Esophagus (tissue), 2 donors: ENCODE measurements around the gene NT5DC2. TPM values are rescaled to one million over a fixed set of nuclear protein-coding genes. Genes with fewer than 3 reads are reported as not detected.

Experiments used
- H3K27ac ChIP-seq, 2 donors: one replicate each; pipeline ENCODE4 v1.5.1; 2013; ENCODE audit warnings: low read depth in 2 of 2, mild to moderate bottlenecking in 2 of 2, inconsistent platforms in 1 of 2, low read length in 1 of 2, moderate library complexity in 1 of 2
- H3K27me3 ChIP-seq, 2 donors: one replicate each; pipeline ENCODE4 v1.6.1; 2013; ENCODE audit warnings: low read length in 2 of 2, control low read depth in 1 of 2, mild to moderate bottlenecking in 1 of 2; ENCODE audit not compliant: insufficient read depth in 2 of 2, control insufficient read depth in 1 of 2
- H3K36me3 ChIP-seq, 2 donors: one replicate each; pipeline ENCODE4 v1.6.1; 2013; ENCODE audit warnings: low read length in 1 of 2; ENCODE audit not compliant: control insufficient read depth in 2 of 2, insufficient read depth in 2 of 2
- H3K4me1 ChIP-seq, 2 donors: one replicate each; pipeline ENCODE4 v1.6.1; 2013; ENCODE audit warnings: low read length in 1 of 2; ENCODE audit not compliant: control insufficient read depth in 2 of 2, insufficient read depth in 2 of 2
- H3K4me3 ChIP-seq, 2 donors: one replicate each; pipeline ENCODE4 v1.5.1; 2013; ENCODE audit warnings: low read length in 2 of 2, mild to moderate bottlenecking in 2 of 2, low read depth in 1 of 2, moderate library complexity in 1 of 2
- H3K9me3 ChIP-seq, 2 donors: one replicate each; pipeline ENCODE4 v1.6.1; 2013; ENCODE audit warnings: mild to moderate bottlenecking in 2 of 2, low read depth in 1 of 2, low read length in 1 of 2, moderate library complexity in 1 of 2; ENCODE audit not compliant: control insufficient read depth in 2 of 2, insufficient read depth in 1 of 2
- WGBS, 2 donors: extraction: QIAGEN DNeasy Blood & Tissue Kit; methylation state at CpG; one replicate each; pipeline ENCODE4 v1.1.7; 2013; 5-methylcytosine and 5-hydroxymethylcytosine counted together
- polyA plus RNA-seq, 2 donors: library from polyadenylated mRNA; stranded (reverse); fragments of 200-250 nt; gene quantifications; one replicate each; pipeline ENCODE4 v1.2.3, GENCODE V29; 2013
- donor health status: healthy with polysubstance abuse.
- donor health status: Bipolar disorder and iron deficiency.

The NT5DC2 gene
- polyA plus RNA-seq, 2 donors: 81.7 to 93.7 TPM

- Histone ChIP-seq H3K4me3 (no peak overlapping the region), H3K4me1 (peaks cover 0 to 5% of the 10 kb centered on the region in 2 donors), H3K9me3 (no peaks in the 10 kb centered on the region), H3K27me3 (no peaks in the 10 kb centered on the region), H3K27ac (no peak overlapping the region), H3K36me3 (no peaks in the 10 kb centered on the region)
- WGBS, 2 donors: 86 to 90% methylated on average over 7 of the region's 7 CpGs
Measured at GRCh38 chr3:52513281-52513680, 20.4 kb downstream of the NT5DC2 start.

- Histone ChIP-seq H3K9me3 (no peaks in the 10 kb centered on the region), H3K27me3 (no peaks in the 10 kb centered on the region), H3K27ac (no peak overlapping the region), H3K4me1 (peaks cover 0 to under 1% of the 10 kb centered on the region in 2 donors), H3K4me3 (no peak overlapping the region), H3K36me3 (no peaks in the 10 kb centered on the region)
- 73 to 81% methylated on average over 17 of the region's 17 CpGs for WGBS, 2 donors
Measured at GRCh38 chr3:52512727-52513126, 20.9 kb downstream of the NT5DC2 start.

GRCh38 chr3:52512105-52512504 is 21.6 kb downstream of the NT5DC2 start:
- 67 to 68% methylated on average over 8 of the region's 8 CpGs for WGBS, 2 donors
- H3K9me3 ChIP-seq: no peaks in the 10 kb centered on the region
- no peak overlapping the region for H3K27ac ChIP-seq

GRCh38 chr3:52511509-52511908 is 22.1 kb downstream of the NT5DC2 start:
- no peaks in the 10 kb centered on the region for H3K27me3 ChIP-seq
- H3K4me3 ChIP-seq: no peak overlapping the region
- H3K4me1 ChIP-seq: no peaks in the 10 kb centered on the region
- no peak overlapping the region for H3K27ac ChIP-seq
- peaks cover 0 to 1% of the 10 kb centered on the region in 2 donors for H3K36me3 ChIP-seq
- 84 to 87% methylated on average over 7 of the region's 7 CpGs for WGBS, 2 donors
- H3K9me3 ChIP-seq: no peaks in the 10 kb centered on the region

More at GRCh38 chr3:52512105-52512504, 21.6 kb downstream of the NT5DC2 start:
- Histone ChIP-seq H3K4me1 (no peaks in the 10 kb centered on the region), H3K27me3 (no peaks in the 10 kb centered on the region), H3K4me3 (no peak overlapping the region), H3K36me3 (no peaks in the 10 kb centered on the region)

GRCh38 chr3:52509753-52510328 is 23.8 kb downstream of the NT5DC2 start:
- H3K4me3 ChIP-seq: no peak overlapping the region
- WGBS, 2 donors: 66 to 67% methylated on average over 12 of the region's 12 CpGs
- H3K9me3 ChIP-seq: no peaks in the 10 kb centered on the region
- H3K27me3 ChIP-seq: no peaks in the 10 kb centered on the region
- H3K27ac ChIP-seq: no peak overlapping the region
- H3K36me3 ChIP-seq: peaks cover 0 to 2% of the 10 kb centered on the region in 2 donors
- no peaks in the 10 kb centered on the region for H3K4me1 ChIP-seq

- H3K4me1 ChIP-seq: no peaks in the 10 kb centered on the region
- WGBS, 2 donors: 48 to 73% methylated on average over 5 of the region's 5 CpGs
- H3K27ac ChIP-seq: no peak overlapping the region
- peaks cover 0 to 2% of the 10 kb centered on the region in 2 donors for H3K36me3 ChIP-seq
- H3K4me3 ChIP-seq: no peak overlapping the region
- H3K27me3 ChIP-seq: no peaks in the 10 kb centered on the region
- H3K9me3 ChIP-seq: no peaks in the 10 kb centered on the region
Measured at GRCh38 chr3:52507359-52507758, 26.3 kb downstream of the NT5DC2 start.

DNA sequence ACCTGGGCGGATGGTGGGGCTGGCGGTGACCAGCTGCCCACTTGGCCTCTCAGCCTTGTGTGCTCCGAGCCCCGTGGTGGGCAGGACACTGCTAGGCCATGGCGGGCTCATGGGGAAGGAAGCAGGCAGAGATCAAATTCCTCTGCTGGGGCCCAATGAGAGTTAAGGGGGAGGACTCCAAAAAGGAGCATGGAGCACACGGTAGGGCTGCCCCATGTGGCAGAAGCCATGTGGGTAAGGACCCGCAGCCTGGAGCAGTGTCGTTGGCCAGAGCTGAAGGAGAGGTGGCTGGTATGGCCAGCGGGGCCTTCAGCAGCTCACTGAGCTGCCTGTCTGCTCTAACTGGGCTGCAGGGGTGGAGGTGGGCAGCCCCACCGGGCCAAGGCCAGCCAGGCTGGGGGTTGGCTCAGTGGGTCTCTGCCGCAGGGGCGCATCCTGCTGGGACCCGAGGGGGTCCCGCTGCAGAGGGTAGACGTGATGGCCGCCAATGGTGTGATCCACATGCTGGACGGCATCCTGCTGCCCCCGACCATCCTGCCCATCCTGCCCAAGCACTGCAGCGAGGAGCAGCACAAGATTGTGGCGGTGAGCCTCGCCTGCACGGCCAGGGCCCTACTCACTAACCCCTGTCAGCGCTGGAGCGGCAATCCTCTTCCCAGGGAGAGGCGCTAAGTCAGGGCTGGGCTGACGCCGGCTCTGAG is 27.2 kb downstream of the NT5DC2 start:
- WGBS, 2 donors: 86 to 89% methylated on average over 25 to 27 of the region's 27 CpGs
- Histone ChIP-seq H3K27ac (no peak overlapping the region), H3K36me3 (peaks cover 0 to 2% of the 10 kb centered on the region in 2 donors), H3K27me3 (no peaks in the 10 kb centered on the region), H3K4me3 (no peak overlapping the region), H3K9me3 (no peaks in the 10 kb centered on the region), H3K4me1 (no peaks in the 10 kb centered on the region)

- H3K27ac ChIP-seq: no peak overlapping the region
- 84 to 90% methylated on average over 10 of the region's 10 CpGs for WGBS, 2 donors
- peaks cover 0 to 2% of the 10 kb centered on the region in 2 donors for H3K36me3 ChIP-seq
- H3K4me3 ChIP-seq: no peak overlapping the region
- no peaks in the 10 kb centered on the region for H3K27me3 ChIP-seq
- H3K9me3 ChIP-seq: no peaks in the 10 kb centered on the region
- no peaks in the 10 kb centered on the region for H3K4me1 ChIP-seq
Measured at GRCh38 chr3:52504977-52505376, 28.7 kb downstream of the NT5DC2 start.

DNA sequence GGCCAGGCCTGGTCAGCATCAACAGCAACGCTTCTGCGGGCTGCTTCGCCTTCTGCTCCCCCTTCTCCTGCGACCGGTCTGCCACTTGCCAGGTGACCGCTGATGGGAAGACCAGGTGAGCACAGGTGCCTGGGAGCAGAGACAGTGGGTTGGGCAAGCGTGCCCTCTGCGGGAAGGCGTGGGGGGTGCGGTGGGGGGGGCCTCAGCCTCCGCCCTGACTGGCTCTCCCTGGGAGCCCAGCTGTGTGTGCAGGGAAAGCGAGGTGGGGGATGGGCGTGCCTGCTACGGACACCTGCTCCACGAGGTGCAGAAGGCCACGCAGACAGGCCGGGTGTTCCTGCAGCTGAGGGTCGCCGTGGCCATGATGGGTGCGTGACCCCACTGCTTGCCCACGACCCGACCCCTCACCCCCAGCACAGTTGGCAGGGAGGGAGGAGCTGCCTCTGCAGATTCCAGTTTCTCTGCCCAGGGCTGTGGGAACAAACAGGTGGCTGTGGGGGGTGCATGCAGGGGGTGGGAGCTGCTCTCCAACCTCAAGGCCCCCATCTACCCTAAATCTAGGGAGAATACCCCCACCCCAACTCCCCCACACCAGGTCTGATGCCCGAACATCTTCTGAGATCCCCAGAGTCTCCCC is 29.8 kb downstream of the NT5DC2 start:
- H3K27ac ChIP-seq: no peak overlapping the region
- H3K36me3 ChIP-seq: peaks cover 0 to 2% of the 10 kb centered on the region in 2 donors
- H3K27me3 ChIP-seq: no peaks in the 10 kb centered on the region
- H3K9me3 ChIP-seq: no peaks in the 10 kb centered on the region
- WGBS, 2 donors: 57 to 71% methylated on average over 23 of the region's 23 CpGs
- no peak overlapping the region for H3K4me3 ChIP-seq
- H3K4me1 ChIP-seq: no peaks in the 10 kb centered on the region
